Measurements from ENCODE around the gene AP4M1.

Gene AP4M1

GRCh38 chr7:100087055-100087750 is 14.2 kb upstream of the AP4M1 start:
- H3K27ac ChIP-seq (ENCODE audit: low read depth, low read length): peak overlapping the region; percentile 50; the same call in 1 of the 2 replicates
- H3K4me3 ChIP-seq (ENCODE audit: low read length): no peak overlapping the region
- WGBS: 83% methylated on average over 9 of the region's 10 CpGs
- H3K4me1 ChIP-seq (ENCODE audit: insufficient read depth, low read length): peaks cover 4% of the 10 kb centered on the region
- no peaks in the 10 kb centered on the region for H3K27me3 ChIP-seq (ENCODE audit: insufficient read depth, low read length)
- H3K36me3 ChIP-seq (ENCODE audit: insufficient read depth, low read length): peaks cover 20% of the 10 kb centered on the region
- no peaks in the 10 kb centered on the region for H3K9me3 ChIP-seq (ENCODE audit: insufficient read depth, low read depth, low read length)
- no peak overlapping the region for H3K9ac ChIP-seq (ENCODE audit: low read depth, low read length)

DNA sequence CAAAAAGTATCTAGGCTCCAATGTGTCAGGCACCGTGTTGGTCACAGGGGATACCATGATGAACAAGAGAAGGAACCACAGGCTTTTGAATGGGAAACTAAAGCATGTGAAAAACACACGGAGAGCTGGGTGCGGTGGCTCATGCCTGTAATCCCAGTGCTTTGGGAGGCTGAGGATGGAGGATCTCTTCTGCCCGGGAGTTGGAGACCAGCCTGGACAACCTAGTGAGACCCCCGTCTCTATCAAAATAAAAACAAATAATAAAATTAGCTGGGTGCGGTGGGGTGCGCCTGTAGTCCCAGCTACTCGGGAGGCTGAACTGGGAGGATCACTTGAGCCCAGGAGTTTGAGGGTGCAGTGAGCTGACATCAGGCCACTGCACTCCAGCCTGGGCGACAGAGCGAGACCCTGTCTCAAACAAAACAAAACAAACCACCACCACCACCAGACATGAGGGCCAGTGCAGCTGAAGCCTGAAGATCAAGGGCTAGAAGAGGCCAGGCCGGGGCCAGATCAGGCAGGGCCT is 13.3 kb upstream of the AP4M1 start:
- H3K9me3 ChIP-seq (ENCODE audit: insufficient read depth, low read depth, low read length): no peaks in the 10 kb centered on the region
- peak overlapping the region; percentile 98 for H3K4me3 ChIP-seq (ENCODE audit: low read length)
- peak overlapping the region; percentile 97 for H3K9ac ChIP-seq (ENCODE audit: low read depth, low read length)
- H3K36me3 ChIP-seq (ENCODE audit: insufficient read depth, low read length): peaks cover 30% of the 10 kb centered on the region
- no peaks in the 10 kb centered on the region for H3K27me3 ChIP-seq (ENCODE audit: insufficient read depth, low read length)
- no peaks in the 10 kb centered on the region; the same call in 1 of the 2 replicates for H3K4me1 ChIP-seq (ENCODE audit: insufficient read depth, low read length)
- peak overlapping the region; percentile 86 for H3K27ac ChIP-seq (ENCODE audit: low read depth, low read length)
- WGBS: 86% methylated on average over 11 of the region's 11 CpGs

DNA sequence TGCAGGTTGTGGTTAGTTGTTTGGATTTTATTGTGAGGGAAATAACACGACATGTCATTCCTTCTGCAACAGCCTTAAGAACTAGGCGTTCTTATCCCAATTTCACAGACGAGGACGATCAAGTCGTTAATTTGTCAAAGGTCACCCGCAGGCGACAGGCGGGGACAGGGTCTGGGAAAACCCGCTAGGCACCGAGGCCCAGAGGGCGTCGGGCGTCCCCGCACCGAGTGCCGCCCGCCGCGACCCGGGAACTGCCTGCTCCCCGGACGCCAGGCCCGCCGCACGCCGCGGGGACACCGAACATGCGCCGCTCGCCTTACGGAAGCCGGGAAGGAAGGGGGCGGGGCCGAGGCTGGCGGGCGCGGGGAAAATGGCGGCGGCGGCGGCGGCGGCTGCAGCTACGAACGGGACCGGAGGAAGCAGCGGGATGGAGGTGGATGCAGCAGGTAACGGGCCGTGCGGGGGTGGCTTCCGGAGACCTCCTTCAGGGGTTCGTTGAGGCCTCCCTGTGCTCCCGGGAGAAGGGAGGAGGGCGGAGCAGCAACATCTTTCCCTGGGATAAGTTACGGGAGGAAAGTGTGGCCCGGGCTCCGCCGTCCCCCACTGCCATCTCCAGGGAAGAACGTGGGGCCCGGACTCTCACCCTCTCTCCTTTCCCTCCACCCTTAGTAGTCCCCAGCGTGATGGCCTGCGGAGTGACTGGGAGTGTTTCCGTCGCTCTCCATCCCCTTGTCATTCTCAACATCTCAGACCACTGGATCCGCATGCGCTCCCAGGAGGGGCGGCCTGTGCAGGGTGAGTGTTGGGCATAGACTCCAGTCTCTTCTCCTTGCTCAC is 12.6 kb upstream of the AP4M1 start, which contains the start of gene COPS6:
Gene COPS6, plus strand, starts transcription at position 349 of the 837 bp plus-strand sequence. Its CDS starts 22 bp downstream, at position 371.
- Histone ChIP-seq H3K4me1 (ENCODE audit: insufficient read depth, low read length) (no peaks in the 10 kb centered on the region), H3K4me3 (ENCODE audit: low read length) (peak within 1 kb of the TSS; percentile 98), H3K27ac (ENCODE audit: low read depth, low read length) (peak within 1 kb of the TSS; percentile 86), H3K27me3 (ENCODE audit: insufficient read depth, low read length) (no peaks in the 10 kb centered on the region), H3K36me3 (ENCODE audit: insufficient read depth, low read length) (peaks cover 37% of the 10 kb centered on the region), H3K9ac (ENCODE audit: low read depth, low read length) (peak within 1 kb of the TSS; percentile 97), H3K9me3 (ENCODE audit: insufficient read depth, low read depth, low read length) (no peaks in the 10 kb centered on the region)
- WGBS: 1% methylated on average over 68 of the region's 68 CpGs

GRCh38 chr7:100089458-100090196 is 11.8 kb upstream of the AP4M1 start:
- Histone ChIP-seq H3K9me3 (ENCODE audit: insufficient read depth, low read depth, low read length) (no peaks in the 10 kb centered on the region), H3K36me3 (ENCODE audit: insufficient read depth, low read length) (peaks cover 45% of the 10 kb centered on the region), H3K4me3 (ENCODE audit: low read length) (peak overlapping the region; percentile 98), H3K4me1 (ENCODE audit: insufficient read depth, low read length) (no peaks in the 10 kb centered on the region), H3K27me3 (ENCODE audit: insufficient read depth, low read length) (no peaks in the 10 kb centered on the region), H3K27ac (ENCODE audit: low read depth, low read length) (peak overlapping the region; percentile 86; the same call in 1 of the 2 replicates), H3K9ac (ENCODE audit: low read depth, low read length) (peak overlapping the region; percentile 97)
- 43% methylated on average over 7 of the region's 7 CpGs for WGBS

- WGBS: 93% methylated on average over 13 of the region's 14 CpGs
- H3K9ac ChIP-seq (ENCODE audit: low read depth, low read length): no peak overlapping the region
- H3K4me1 ChIP-seq (ENCODE audit: insufficient read depth, low read length): no peaks in the 10 kb centered on the region
- H3K36me3 ChIP-seq (ENCODE audit: insufficient read depth, low read length): peaks cover 56% of the 10 kb centered on the region
- H3K9me3 ChIP-seq (ENCODE audit: insufficient read depth, low read depth, low read length): no peaks in the 10 kb centered on the region
- H3K27me3 ChIP-seq (ENCODE audit: insufficient read depth, low read length): no peaks in the 10 kb centered on the region
- H3K4me3 ChIP-seq (ENCODE audit: low read length): no peak overlapping the region
- H3K27ac ChIP-seq (ENCODE audit: low read depth, low read length): peak overlapping the region; percentile 61; the same call in 1 of the 2 replicates
These were observed 10.7 kb upstream of the AP4M1 start for GRCh38 chr7:100090527-100091410.

DNA sequence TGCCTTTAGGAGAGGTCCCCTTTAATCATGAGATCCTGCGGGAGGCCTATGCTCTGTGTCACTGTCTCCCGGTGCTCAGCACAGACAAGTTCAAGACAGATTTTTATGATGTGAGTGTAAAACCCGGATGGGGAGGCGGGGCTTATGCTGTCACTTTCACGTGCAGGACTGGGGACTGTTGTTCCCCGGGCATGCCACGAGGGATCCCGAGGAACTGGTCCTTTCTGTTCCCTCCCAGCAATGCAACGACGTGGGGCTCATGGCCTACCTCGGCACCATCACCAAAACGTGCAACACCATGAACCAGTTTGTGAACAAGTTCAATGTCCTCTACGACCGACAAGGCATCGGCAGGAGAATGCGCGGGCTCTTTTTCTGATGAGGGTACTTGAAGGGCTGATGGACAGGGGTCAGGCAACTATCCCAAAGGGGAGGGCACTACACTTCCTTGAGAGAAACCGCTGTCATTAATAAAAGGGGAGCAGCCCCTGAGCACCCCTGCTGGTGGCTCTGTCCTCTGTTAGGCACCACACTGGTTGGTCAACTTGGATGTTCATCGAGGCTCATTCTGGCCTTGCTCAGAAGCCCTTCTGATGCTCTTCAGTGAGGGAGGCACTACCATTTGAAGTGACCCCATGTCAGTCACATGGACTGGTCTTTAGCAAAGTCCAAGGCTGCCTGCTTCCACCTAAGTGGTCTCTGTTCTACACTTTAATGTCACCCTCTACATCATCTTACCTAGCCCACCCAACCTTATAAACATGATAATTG is 9.8 kb upstream of the AP4M1 start:
- H3K4me1 ChIP-seq (ENCODE audit: insufficient read depth, low read length): no peaks in the 10 kb centered on the region
- H3K27ac ChIP-seq (ENCODE audit: low read depth, low read length): peak overlapping the region; percentile 61; the same call in 1 of the 2 replicates
- H3K36me3 ChIP-seq (ENCODE audit: insufficient read depth, low read length): peaks cover 64% of the 10 kb centered on the region
- 85% methylated on average over 19 of the region's 19 CpGs for WGBS
- no peaks in the 10 kb centered on the region for H3K9me3 ChIP-seq (ENCODE audit: insufficient read depth, low read depth, low read length)
- no peak overlapping the region for H3K9ac ChIP-seq (ENCODE audit: low read depth, low read length)
- no peak overlapping the region for H3K4me3 ChIP-seq (ENCODE audit: low read length)
- H3K27me3 ChIP-seq (ENCODE audit: insufficient read depth, low read length): no peaks in the 10 kb centered on the region

GRCh38 chr7:100093054-100093453 is 8.4 kb upstream of the AP4M1 start:
- H3K27me3 ChIP-seq (ENCODE audit: insufficient read depth, low read length): no peaks in the 10 kb centered on the region
- no peak overlapping the region for H3K4me3 ChIP-seq (ENCODE audit: low read length)
- H3K27ac ChIP-seq (ENCODE audit: low read depth, low read length): no peak overlapping the region; the same call in 1 of the 2 replicates
- H3K36me3 ChIP-seq (ENCODE audit: insufficient read depth, low read length): peaks cover 78% of the 10 kb centered on the region
- H3K9ac ChIP-seq (ENCODE audit: low read depth, low read length): no peak overlapping the region
- H3K9me3 ChIP-seq (ENCODE audit: insufficient read depth, low read depth, low read length): no peaks in the 10 kb centered on the region
- no peaks in the 10 kb centered on the region for H3K4me1 ChIP-seq (ENCODE audit: insufficient read depth, low read length)
- WGBS: 92% methylated on average over 7 of the region's 8 CpGs

GRCh38 chr7:100093498-100093897 is 7.9 kb upstream of the AP4M1 start:
- Histone ChIP-seq H3K36me3 (ENCODE audit: insufficient read depth, low read length) (peaks cover 83% of the 10 kb centered on the region), H3K4me3 (ENCODE audit: low read length) (no peak overlapping the region), H3K9me3 (ENCODE audit: insufficient read depth, low read depth, low read length) (no peaks in the 10 kb centered on the region), H3K4me1 (ENCODE audit: insufficient read depth, low read length) (no peaks in the 10 kb centered on the region), H3K27ac (ENCODE audit: low read depth, low read length) (peak overlapping the region; percentile 20; the same call in 1 of the 2 replicates), H3K27me3 (ENCODE audit: insufficient read depth, low read length) (no peaks in the 10 kb centered on the region), H3K9ac (ENCODE audit: low read depth, low read length) (no peak overlapping the region)
- 94% methylated on average over 13 of the region's 13 CpGs for WGBS

DNA sequence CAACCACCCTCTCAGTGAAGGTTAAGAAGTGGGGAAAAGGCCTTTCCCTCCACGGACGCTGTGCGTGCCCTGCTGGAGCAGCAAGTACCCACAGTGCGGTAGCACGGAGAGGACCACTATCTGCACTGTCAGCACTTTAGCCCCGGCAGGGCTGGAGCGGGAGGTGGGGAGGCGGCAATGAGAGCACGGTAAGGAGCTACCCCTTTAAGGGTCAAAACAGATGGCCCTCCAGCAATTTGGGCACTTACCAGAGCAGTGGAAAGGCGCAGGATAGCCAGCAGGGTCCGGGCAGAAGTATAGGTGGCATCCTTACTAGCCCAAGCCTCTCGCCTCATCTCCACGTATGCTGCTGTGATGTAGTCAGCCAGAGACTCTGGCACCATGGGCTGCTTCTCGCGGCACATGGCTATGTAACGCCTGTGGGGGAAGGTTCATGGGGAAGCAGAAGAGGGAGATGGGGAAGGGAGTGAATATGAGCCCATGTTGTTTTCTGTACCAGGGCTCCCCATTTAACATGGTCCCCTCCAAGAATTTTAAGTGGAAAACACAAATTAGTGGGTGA is 7.4 kb upstream of the AP4M1 start:
- H3K36me3 ChIP-seq (ENCODE audit: insufficient read depth, low read length): peaks cover 88% of the 10 kb centered on the region

More for the DNA sequence above, 7.4 kb upstream of the AP4M1 start:
- Histone ChIP-seq H3K27ac (ENCODE audit: low read depth, low read length) (peak overlapping the region; percentile 20; the same call in 1 of the 2 replicates), H3K27me3 (ENCODE audit: insufficient read depth, low read length) (no peaks in the 10 kb centered on the region), H3K9ac (ENCODE audit: low read depth, low read length) (no peak overlapping the region), H3K4me1 (ENCODE audit: insufficient read depth, low read length) (0 out of 2 replicates have a peak, but pooled peaks cover 2% of the 10 kb centered on the region), H3K4me3 (ENCODE audit: low read length) (no peak overlapping the region), H3K9me3 (ENCODE audit: insufficient read depth, low read depth, low read length) (no peaks in the 10 kb centered on the region)
- 95% methylated on average over 16 of the region's 16 CpGs for WGBS
